CD4-positive, alpha-beta T cell treated with Interleukin-17A for 1 hour (primary cell): ENCODE data around the gene BPIFB4.
"Not testable (repeated sequence)": the region's sequence is repeated elsewhere in the genome, so short reads cannot be mapped to it uniquely, and the experiment has no call there.

ENCODE experiments used
- DNase-seq: peaks from one replicate; pipeline ENCODE4 v3.0.0-alpha.2; 2020

Gene BPIFB4

DNA sequence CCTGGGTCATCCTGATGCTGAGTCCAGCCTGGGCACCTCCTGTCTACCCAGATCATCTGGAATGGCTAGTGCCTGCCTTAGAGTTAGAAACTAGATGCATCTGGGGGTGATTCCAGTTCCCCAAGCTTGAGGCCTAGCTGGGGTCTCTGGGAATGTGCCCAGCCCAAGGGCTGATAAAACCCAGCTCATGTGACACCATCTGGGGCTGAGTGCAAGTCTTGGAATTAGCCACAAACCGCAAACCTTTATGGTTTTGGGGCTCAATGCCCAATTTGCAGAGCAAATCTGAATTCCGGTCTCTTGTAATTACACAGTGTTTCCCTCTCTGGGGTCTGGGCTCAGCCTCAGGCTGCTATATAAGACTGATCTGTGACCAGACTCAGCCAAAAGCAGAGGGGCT is at the start of gene BPIFB4:
Gene BPIFB4 (plus strand): TSS at position 385 of the 400 bp plus-strand sequence. CDS start 1,884 bp downstream, outside the sequence.
- no peak for DNase-seq

DNA sequence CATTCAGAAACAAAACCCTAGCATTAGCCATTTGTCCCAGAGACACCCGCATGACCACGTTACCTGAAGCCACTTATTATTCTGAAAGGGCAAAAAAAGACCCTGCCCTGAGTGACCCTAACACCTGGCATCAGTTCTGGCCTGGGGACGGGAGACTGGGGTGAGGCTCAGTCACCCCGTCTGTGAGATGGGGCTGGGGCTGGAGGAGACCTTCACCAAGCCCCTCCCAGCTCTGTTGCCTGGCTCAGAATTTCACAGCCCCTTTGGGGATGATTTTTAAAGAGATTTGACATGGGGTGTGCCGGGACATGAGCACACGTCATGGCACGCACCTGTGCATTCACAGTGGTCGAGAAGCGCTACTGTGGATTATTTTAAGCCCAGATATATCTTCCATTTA is 49.4 kb upstream of the BPIFB4 start:
- DNase-seq: no peak

GRCh38 chr20:33030569-33030968 is 48.9 kb upstream of the BPIFB4 start:
- no peak for DNase-seq

DNA sequence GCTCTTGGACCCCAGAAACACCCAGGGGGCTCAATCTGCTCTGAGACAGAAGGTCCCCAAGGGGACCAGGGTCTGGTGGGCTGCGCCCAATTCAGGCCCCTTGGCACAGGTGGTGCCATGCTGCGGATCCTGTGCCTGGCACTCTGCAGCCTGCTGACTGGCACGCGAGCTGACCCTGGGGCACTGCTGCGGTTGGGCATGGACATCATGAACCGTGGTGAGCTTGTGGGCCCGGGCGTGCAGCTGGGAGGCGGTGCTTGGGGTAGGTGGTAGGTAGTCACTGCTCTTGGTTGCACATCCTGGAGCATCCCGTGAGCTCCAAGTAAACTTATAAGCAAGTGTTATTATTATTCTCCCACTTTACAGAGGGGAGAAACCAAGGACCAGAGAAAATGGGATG is 47.9 kb upstream of the BPIFB4 start, which contains the start of gene BPIFB6:
Gene BPIFB6 (plus strand): TSS at position 118 of the 400 bp plus-strand sequence. CDS start 0 bp downstream, at position 118.
- no peak for DNase-seq

GRCh38 chr20:33032555-33032954 is 46.9 kb upstream of the BPIFB4 start:
- DNase-seq: no peak

- DNase-seq: no peak
Observed at GRCh38 chr20:33033381-33033780, 46.1 kb upstream of the BPIFB4 start.

- no peak for DNase-seq
Observed at GRCh38 chr20:33034115-33034514, 45.3 kb upstream of the BPIFB4 start.

DNA sequence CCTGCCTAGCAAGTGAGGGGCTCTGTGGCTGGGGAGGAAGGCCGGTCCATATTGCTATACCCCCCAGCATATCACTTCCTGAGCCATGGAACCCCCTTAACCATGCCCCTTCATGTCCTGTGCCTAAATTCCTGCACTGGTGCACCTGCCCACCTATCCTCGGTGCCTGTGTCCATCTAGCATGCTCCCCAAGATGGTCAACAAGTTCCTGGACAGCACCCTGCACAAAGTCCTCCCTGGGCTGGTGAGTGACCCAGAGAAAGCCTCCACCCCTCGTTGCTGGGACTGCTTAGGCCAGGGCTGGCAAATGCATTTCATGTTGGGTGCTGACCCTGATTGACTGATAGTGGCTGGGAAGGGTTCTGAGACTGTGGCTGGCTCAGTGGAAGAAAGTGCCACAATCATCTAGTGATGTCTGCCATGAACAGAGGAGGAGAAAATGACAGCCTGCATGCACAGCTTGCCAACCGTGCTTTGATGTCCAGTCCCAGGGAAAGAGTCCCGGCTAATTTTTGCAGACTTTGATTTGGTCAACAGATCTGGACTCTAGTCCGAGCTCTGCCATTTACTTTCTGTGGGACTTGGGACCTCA is 44.4 kb upstream of the BPIFB4 start:
- no peak for DNase-seq

DNA sequence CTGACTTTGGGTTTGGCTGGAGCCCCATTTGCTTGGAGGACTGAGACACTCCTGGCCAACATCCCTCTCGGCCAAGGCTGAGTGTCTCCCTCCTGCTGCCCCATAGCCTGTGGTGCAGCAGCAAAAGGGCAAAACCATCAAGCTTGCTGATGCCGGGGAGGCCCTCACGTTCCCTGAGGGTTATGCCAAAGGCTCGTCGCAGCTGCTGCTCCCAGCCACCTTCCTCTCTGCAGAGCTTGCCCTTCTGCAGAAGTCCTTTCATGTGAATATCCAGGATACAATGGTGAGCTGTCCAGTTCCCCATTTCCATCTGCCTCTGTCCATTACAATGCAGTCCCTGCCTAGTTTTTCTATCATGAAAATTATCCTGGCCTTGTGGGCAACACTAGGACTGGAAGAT is 42.0 kb upstream of the BPIFB4 start:
- DNase-seq: no peak

DNA sequence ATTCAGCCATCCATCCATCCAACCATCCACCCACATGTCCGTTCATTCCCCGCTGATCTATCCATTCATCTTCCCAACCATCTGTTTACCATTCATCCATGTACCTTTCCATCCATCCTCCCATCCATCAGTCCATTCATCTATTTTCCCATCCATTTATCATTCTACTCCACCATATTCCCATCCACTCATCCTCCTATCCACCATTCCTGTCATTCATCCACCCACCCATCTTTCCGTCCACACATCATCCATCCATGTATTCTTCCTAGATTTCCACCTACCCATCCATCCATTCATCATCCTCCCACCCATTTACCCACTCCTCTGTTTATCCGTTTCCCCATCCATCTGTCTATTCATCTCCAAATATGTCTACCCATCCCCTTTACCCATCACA is 41.2 kb upstream of the BPIFB4 start:
- no peak for DNase-seq

DNA sequence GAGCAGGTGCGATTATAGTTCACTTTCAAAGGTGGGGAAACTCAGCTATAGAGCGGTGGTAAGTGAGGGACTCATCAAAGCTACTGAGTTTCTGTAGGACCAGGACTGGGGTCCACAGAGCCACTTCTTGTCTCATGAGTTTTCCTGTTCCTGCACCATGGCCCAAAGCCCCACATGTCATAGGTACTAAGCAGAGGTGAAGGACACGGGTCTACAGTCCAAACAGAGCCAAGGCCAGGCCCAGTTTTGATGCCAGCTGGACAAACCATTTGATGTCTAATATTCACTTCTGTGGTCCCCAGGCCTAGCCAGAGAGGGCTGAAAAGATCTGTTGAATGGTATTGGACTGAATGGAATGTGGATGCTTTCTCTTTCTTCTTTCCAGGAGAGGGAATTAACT is 37.0 kb upstream of the BPIFB4 start:
- DNase-seq: no peak

- DNase-seq: no peak
Observed at GRCh38 chr20:33042983-33043730, 36.3 kb upstream of the BPIFB4 start.

GRCh38 chr20:33043731-33044181 is 35.7 kb upstream of the BPIFB4 start:
- no peak for DNase-seq

DNA sequence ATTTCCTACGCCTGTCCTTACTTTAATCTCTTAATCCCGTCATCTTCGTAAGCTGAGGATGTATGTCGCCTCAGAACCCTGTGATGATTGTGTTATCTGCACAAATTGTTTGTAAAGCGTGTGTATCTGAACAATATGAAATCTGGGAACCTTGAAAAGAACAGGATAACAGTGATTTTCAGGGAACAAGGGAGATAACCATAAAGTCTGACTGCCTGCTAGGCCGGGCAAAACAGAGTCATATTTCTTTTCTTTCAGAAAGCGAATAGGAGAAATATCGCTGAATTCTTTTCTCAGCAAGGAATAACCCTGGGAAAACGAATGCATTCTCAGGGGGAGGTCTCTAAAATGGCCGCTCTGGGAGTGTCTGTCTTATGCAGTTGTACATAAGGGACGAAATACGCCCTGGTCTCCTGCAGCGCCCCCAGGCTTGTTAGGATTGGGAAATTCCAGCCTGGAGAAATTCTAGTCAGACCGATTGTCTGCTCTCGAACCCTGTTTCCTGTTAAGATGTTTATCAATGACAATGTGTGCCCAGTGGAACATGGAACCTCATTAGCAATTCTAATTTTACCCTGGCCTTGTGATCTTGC is 34.2 kb upstream of the BPIFB4 start:
- DNase-seq: not testable (repeated sequence)

- DNase-seq: no peak
Observed at GRCh38 chr20:33046412-33046811, 33.0 kb upstream of the BPIFB4 start.

DNA sequence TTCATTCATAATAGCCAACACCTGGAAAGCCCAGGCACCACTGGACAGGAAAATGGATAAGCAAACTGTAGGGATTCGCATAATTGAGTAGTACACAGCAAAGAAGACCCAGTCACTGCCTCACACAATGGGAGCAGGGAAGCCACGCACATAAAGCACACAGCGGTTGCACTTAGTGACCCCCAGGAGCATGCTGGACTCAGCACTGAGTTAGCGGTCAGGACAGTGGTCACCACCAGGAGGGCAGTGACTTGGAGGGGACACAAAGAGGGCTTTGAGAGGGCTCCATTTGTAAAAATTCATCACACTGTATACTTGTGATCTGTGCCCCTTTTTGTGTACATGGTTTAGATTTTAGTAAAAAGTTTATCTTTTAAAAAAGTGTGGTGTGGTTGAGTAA is 28.1 kb upstream of the BPIFB4 start:
- no peak for DNase-seq

DNA sequence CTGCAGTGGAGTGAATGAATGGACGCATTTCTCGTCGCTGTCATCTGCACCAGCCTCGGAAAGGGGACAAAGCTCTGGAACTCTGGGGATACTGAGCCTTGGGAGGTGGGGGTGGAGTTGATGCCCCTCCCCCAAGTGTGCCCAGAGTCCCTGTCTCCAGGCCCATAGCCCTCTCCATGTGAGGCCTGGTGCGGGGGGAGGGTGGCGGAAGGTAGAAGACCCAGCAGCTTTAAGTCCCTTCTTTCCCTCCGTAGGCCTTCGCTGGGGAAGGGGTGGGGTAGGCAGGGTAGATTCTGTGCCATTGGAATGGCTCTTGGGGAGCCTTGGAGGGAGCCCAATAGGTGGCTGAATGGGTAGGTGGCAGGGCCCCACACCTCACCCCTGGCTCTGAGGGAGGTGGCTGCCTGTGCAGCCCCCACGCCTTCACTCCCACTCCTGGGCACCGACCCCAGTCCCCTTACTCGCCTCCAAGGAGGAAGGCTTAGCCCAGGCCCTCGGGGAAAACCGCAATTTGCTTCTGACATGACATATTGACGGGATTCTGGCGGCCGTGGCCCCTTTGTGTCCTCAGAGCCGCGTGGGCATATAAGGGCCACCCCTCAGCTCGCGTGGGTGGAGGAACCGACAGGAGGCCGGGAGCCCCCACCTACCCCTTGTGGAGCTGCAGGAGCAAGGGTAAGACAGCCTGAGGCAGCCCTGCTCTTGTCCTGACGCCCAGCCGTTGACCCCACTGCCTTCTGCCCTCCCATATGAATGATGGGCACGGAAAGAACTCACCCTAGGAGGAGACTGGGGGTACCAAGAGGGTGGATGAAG is 25.9 kb upstream of the BPIFB4 start, which contains the start of gene BPIFB3:
Gene BPIFB3 (plus strand): TSS at position 613 of the 816 bp plus-strand sequence. CDS start 1,533 bp downstream, outside the sequence.
- no peak for DNase-seq

DNA sequence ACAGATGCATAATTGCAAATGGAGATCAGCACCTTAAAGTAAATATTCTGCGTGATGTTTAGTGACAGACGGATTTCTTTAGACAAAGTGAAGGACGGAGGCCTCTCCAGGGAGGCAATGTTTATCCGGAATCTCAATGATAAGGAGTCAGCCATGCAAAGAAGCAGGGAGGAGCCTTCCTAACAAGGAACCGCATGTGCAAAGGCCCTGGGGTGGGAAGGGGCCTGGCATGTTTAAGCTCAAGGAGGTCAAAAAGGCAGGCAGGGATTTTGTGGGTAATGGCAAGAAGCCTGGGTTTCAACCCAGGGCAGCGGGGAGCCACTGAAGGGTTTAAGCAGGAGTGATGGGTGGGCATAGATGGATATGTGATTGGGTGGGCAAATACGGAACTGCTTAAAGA is 25.1 kb upstream of the BPIFB4 start:
- DNase-seq: no peak

- no peak for DNase-seq
Observed at GRCh38 chr20:33054791-33055190, 24.7 kb upstream of the BPIFB4 start.

- no peak for DNase-seq
Observed at GRCh38 chr20:33059136-33059535, 20.3 kb upstream of the BPIFB4 start.

- no peak for DNase-seq
Observed at GRCh38 chr20:33059741-33060390, 19.6 kb upstream of the BPIFB4 start.

DNA sequence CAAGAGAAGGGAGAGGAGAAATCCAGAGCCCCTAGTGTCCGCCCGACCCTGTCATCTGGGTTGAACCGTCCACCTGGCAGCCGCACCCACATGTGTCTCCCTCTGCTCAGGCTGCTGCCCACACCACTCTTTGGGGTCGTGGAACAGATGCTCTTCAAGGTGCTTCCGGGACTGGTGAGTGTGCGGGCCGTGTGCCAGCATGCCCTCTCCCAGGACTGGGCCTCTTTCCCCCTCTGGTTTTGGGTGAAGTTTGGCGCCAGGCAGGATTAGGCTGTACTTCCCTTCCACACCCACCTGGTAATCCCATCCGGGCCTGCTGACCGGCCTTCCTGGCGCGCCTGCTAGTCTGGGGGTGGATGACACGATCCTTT is 17.8 kb upstream of the BPIFB4 start:
- DNase-seq: no peak
